GM12878 (cell line): Measurements from ENCODE around the gene KIAA1217.

Source experiments
- ATF3 ChIP-seq: IDR thresholded peaks from 2 replicates; pipeline ENCODE4 v1.6.1; 2011; ENCODE audit warnings: low read depth, mild to moderate bottlenecking, low read length, moderate library complexity, borderline replicate concordance; ENCODE audit errors: extremely low read depth
- CHD4 ChIP-seq: fragments of 200-600 bp; sonication (generic); IDR thresholded peaks from 2 replicates; pipeline ENCODE4 v1.6.1; 2016; ENCODE audit warnings: mild to moderate bottlenecking
- EZH2 ChIP-seq: IDR thresholded peaks from 2 replicates; pipeline ENCODE4 v1.6.1; 2012; ENCODE audit warnings: low read depth, mild to moderate bottlenecking, control low read depth, inconsistent platforms, low read length, borderline replicate concordance; ENCODE audit not compliant: control insufficient read depth
- JUND ChIP-seq: IDR thresholded peaks from 2 replicates; pipeline ENCODE4 v1.6.1; 2012; ENCODE audit warnings: low read depth, mild to moderate bottlenecking, low read length, improper control_type of control experiment, moderate library complexity
- RAD21 ChIP-seq: IDR thresholded peaks from 2 replicates; pipeline ENCODE4 v1.6.1; 2011; ENCODE audit warnings: mild to moderate bottlenecking, low read depth, low read length, moderate library complexity; ENCODE audit not compliant: insufficient read depth
- RFX5 ChIP-seq: IDR thresholded peaks from 2 replicates; pipeline ENCODE4 v1.6.1; 2011; ENCODE audit warnings: low read depth, low read length, improper control_type of control experiment
- SUZ12 ChIP-seq: fragments of 200-600 bp; sonication (generic); IDR thresholded peaks from one replicate; pipeline ENCODE4 v1.6.1; 2018; ENCODE audit warnings: antibody characterized with exemption, mild to moderate bottlenecking; ENCODE audit not compliant: unreplicated experiment
- TBL1XR1 ChIP-seq: IDR thresholded peaks from 2 replicates; pipeline ENCODE4 v1.6.1; 2012; ENCODE audit warnings: low read depth, low read length, improper control_type of control experiment
- ZNF384 ChIP-seq: IDR thresholded peaks from 2 replicates; pipeline ENCODE4 v1.6.1; 2012; ENCODE audit warnings: low read depth, mild to moderate bottlenecking, low read length, improper control_type of control experiment, borderline replicate concordance
- TF ChIP-seq, protein P1 (sequence below), 3 experiments: IDR thresholded peaks in 2 of 3; conservative IDR thresholded peaks in 1 of 3; 2 replicates each; pipeline ENCODE4 v1.5.1; 2011; ENCODE audit warnings: low read depth in 3 of 3, low read length in 3 of 3, mild to moderate bottlenecking in 3 of 3, control low read depth in 2 of 3, moderate library complexity in 2 of 3, inconsistent platforms in 1 of 3, mixed read lengths in 1 of 3; ENCODE audit not compliant: control insufficient read depth in 2 of 3, insufficient read depth in 1 of 3; ENCODE audit errors: extremely low read depth in 1 of 3

- no peak for TF ChIP-seq EZH2
- no peak for TF ChIP-seq SUZ12
- TF ChIP-seq TBL1XR1 = no peak
- TF ChIP-seq ATF3 = no peak
- no peak for TF ChIP-seq CHD4
- TF ChIP-seq RFX5 = no peak
- no peak for TF ChIP-seq ZNF384
- TF ChIP-seq, protein P1, sequence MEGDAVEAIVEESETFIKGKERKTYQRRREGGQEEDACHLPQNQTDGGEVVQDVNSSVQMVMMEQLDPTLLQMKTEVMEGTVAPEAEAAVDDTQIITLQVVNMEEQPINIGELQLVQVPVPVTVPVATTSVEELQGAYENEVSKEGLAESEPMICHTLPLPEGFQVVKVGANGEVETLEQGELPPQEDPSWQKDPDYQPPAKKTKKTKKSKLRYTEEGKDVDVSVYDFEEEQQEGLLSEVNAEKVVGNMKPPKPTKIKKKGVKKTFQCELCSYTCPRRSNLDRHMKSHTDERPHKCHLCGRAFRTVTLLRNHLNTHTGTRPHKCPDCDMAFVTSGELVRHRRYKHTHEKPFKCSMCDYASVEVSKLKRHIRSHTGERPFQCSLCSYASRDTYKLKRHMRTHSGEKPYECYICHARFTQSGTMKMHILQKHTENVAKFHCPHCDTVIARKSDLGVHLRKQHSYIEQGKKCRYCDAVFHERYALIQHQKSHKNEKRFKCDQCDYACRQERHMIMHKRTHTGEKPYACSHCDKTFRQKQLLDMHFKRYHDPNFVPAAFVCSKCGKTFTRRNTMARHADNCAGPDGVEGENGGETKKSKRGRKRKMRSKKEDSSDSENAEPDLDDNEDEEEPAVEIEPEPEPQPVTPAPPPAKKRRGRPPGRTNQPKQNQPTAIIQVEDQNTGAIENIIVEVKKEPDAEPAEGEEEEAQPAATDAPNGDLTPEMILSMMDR (IDR thresholded peaks at IDR 0.05 in 2 of 3, conservative IDR thresholded peaks at IDR 0.05 in 1 of 3; ENCODE audit: control insufficient read depth in 2 of 3, extremely low read depth in 1 of 3, insufficient read depth in 1 of 3, low read depth in 3 of 3, low read length in 3 of 3) = no peak; a peak in 1 of 6 replicates
- 0 out of 2 replicates have a peak, but pooled peaks have one; percentile 6 for TF ChIP-seq RAD21
- no peak for TF ChIP-seq JUND
These were observed 209.6 kb downstream of the KIAA1217 start for GRCh38 chr10:24418532-24418931.
